ENCODE measurements around the gene ANAPC16.
"Not testable (repeated sequence)": the region's sequence is repeated elsewhere in the genome, so short reads cannot be mapped to it uniquely, and the experiment has no call there.

ANAPC16 gene

DNA sequence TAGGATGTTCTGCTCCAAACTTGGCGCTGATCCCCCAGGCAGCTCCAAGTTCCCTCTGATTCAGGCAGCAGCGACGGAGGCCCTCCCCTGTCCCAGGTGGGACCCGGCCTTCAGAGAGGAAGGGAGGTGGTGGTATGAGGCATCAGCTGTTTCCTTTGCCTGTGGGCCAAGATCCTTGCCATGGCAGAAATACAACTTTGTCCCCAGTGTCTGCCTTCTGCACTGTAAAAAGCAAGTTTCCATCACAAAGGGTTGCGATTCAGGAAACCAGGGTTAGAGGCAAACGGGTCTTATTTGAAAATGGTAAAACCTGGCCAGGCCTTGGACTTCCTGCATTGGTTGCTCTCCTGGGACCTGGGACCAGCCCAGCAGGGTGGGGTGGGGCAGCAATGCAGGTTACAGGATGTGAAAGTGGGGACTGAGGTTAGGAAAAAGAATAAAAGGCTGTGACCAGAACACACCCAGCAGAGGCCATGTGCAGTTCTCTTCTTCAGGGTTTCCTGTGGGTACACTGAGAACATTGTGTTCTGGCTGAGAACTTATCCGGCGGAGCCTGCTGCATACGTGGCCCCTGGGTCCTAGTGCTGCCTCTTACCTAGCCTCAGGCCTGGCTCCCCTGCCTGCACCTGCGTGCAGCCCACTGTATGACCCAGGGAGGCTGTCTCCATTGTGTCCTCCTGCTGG is 32.8 kb downstream of the ANAPC16 start:
- TF ChIP-seq, protein P1, sequence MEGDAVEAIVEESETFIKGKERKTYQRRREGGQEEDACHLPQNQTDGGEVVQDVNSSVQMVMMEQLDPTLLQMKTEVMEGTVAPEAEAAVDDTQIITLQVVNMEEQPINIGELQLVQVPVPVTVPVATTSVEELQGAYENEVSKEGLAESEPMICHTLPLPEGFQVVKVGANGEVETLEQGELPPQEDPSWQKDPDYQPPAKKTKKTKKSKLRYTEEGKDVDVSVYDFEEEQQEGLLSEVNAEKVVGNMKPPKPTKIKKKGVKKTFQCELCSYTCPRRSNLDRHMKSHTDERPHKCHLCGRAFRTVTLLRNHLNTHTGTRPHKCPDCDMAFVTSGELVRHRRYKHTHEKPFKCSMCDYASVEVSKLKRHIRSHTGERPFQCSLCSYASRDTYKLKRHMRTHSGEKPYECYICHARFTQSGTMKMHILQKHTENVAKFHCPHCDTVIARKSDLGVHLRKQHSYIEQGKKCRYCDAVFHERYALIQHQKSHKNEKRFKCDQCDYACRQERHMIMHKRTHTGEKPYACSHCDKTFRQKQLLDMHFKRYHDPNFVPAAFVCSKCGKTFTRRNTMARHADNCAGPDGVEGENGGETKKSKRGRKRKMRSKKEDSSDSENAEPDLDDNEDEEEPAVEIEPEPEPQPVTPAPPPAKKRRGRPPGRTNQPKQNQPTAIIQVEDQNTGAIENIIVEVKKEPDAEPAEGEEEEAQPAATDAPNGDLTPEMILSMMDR (IDR thresholded peaks at IDR 0.05; ENCODE audit: low read depth, low read length) = no peak
- DNase-seq (ENCODE audit: low read depth in 2 of 2) = peak; percentile 87 to 91
- H3K4me3 ChIP-seq (replicated peaks in 1 of 2; ENCODE audit: low read depth in 2 of 2, low read length in 2 of 2) = peak overlapping the region; percentile 25 to 28

DNA sequence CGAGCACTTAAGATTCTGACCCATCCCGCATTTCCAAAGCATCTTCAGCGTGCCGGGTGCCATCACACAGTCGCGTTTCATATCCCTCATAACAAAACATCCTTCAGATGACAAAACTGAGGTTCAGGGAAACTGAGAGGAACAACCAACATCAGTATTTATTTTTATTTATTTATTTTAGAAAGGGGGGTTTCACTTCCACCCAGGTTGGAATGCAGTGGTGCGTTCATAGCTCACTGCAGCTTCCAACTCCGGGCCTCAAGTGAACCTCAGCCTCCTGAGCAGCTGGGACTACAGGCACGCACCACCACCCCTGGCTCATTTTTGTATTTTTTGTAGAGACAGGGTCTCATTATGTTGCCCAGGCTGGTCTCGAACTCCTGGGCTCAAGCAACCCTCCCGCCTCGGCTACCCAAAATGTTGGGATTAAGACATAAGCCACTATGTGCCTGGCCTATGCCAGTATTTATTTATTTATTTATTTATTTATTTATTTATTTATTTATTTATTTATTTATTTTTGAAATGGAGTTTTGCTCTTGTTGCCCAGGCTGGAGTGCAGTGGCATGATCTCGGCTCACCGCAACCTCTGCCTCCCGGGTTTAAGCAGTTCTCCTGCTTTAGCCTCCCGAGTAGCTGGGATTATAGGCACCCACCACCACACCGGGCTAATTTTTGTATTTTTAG is 33.5 kb downstream of the ANAPC16 start:
- DNase-seq (ENCODE audit: low read depth in 2 of 2); H3K4me3 ChIP-seq (replicated peaks in 1 of 2; ENCODE audit: low read depth in 2 of 2, low read length in 2 of 2): not testable (repeated sequence)

DNA sequence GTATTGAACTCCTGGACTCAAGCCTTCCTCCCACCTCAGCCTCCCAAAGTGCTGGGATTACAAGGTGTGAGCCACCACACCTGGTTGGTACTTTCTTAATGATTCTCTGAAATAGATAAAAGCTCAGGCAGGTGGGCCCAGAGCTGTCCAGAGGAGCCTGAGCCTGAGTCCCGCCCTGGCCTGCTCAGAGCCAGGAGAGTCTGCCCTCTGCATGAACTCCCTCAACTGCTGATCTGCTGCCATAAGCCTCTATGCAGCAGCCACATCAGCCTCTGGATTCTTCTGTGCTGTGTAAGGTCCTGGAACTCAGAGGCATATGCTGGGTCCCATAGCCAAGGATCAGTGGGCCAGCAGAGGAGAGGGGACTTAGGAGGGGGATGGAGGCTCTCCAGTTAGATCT is 34.9 kb downstream of the ANAPC16 start:
- TF ChIP-seq, protein P1 (IDR thresholded peaks at IDR 0.05; ENCODE audit: low read depth, low read length) = no peak
- DNase-seq (ENCODE audit: low read depth in 2 of 2) = peak; percentile 82 to 93
- no peak overlapping the region for H3K4me3 ChIP-seq (replicated peaks in 1 of 2; ENCODE audit: low read depth in 2 of 2, low read length in 2 of 2)

DNA sequence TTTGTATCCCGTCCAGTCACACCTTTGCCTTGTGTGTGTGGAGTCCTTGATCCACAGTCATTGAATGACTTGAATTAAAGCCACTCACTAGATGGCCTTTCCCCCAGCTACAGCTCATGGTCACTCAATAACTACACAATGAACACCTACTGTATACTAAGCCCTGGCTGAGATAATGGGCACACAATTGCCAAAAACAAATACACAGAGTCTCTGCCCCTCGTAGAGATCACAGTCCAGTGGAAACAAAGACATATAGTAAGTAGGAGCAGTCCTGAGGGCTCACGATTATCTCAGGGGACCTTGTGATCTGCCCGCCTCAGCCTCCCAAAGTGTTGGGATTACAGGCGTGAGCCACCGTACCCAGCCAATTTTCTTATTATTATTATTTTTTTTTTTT is 35.8 kb downstream of the ANAPC16 start:
- DNase-seq (ENCODE audit: low read depth in 2 of 2) = no peak
- no peak overlapping the region for H3K4me3 ChIP-seq (replicated peaks in 1 of 2; ENCODE audit: low read depth in 2 of 2, low read length in 2 of 2)
- TF ChIP-seq, protein P1 (IDR thresholded peaks at IDR 0.05; ENCODE audit: low read depth, low read length) = no peak

DNA sequence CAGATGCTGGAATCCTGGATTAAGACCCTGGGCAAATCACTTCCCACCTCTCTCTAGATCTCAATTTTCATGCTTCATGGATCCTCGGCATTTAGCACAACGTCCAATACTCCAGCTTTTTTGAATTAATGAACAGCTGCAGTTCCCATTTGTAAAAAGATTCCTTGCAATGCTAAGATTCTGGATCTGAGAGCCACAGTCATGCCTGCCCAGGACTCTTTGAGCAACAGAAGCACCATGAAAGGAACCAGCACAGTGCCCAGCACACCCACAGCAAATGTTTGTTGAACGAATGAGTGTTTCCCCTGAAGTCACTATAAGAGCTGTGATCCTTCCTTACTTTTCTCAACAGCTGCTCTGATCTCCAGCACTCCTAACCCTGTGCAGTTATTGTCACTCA is 37.2 kb downstream of the ANAPC16 start:
- TF ChIP-seq, protein P1 (IDR thresholded peaks at IDR 0.05; ENCODE audit: low read depth, low read length) = no peak
- no peak overlapping the region for H3K4me3 ChIP-seq (replicated peaks in 1 of 2; ENCODE audit: low read depth in 2 of 2, low read length in 2 of 2)
- DNase-seq (ENCODE audit: low read depth in 2 of 2) = no peak

DNA sequence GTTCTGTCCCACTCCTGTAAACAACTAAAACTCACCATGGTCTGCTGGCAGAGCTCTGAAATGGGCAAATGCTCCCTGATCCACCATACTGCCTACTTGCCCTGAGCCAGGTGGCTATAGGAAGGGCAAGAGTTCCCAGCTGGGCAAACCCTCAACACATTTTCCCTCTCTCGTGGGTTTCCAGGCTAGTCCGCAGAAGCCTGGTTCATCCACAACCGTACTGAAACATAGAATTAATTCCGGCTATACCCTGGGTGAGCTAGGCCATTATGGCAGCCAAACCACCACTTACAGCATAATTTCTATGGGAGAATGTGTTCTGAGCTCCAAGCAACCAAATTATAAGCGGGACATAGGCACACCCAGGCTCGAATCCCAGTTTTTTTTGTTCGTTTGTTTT is 37.8 kb downstream of the ANAPC16 start:
- TF ChIP-seq, protein P1 (IDR thresholded peaks at IDR 0.05; ENCODE audit: low read depth, low read length) = no peak
- H3K4me3 ChIP-seq (replicated peaks in 1 of 2; ENCODE audit: low read depth in 2 of 2, low read length in 2 of 2) = no peak overlapping the region
- DNase-seq (ENCODE audit: low read depth in 2 of 2) = no peak

DNA sequence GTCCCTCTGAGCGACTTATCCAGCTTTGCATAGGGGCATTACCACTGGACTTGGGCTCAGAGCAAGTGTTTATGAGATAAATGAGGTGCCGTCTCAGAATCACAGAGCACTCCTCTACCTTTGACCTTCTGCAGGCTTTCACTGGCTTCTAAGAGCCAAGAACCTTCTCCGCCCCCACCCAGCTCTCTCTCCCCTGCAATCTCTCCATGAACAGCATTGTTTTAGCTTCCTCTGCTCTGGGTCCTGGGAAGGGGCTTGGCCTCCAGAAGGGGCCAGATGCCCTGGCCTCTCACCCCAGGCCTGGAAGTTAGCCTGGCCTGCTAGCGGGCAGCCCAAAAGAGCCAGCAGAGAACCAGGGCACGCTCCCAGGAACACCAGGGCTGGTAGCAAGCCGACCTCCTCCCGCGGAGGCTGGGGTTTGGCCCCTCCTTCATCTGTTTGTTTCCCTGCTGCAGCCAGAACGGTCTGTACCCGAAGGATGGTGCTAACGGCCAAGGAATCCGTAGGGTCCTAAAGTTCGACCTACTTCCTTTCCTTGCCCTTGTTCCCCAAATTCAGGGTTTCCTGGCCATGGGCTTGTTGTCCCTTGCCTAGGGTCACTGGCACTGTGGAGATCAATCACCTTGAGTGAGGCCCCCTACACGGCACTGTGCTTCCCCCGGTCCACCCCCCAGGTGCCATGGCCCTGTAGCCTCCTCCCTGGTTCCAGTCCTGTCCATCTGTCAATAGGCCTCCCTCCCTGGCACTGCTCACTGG is 39.2 kb downstream of the ANAPC16 start:
- TF ChIP-seq, protein P1 (IDR thresholded peaks at IDR 0.05; ENCODE audit: low read depth, low read length) = no peak
- peak overlapping the region in 1 of 2 donors; percentile 24 for H3K4me3 ChIP-seq (replicated peaks in 1 of 2; ENCODE audit: low read depth in 2 of 2, low read length in 2 of 2)
- peak; percentile 89 to 92 for DNase-seq (ENCODE audit: low read depth in 2 of 2)
